Testis (tissue), 3 donors: ENCODE results near the gene MGAT4C. TPM values are rescaled to one million over a fixed set of nuclear protein-coding genes. Genes with fewer than 3 reads are reported as not detected.

Experiments used
- DNase-seq: peaks from one replicate; pipeline ENCODE4 v3.0.0-alpha.2; 2019
- H3K27ac ChIP-seq, 2 donors: fragments of 200-600 bp; sonication (generic); one replicate each; pipeline ENCODE4 v1.5.1; 2019
- H3K27me3 ChIP-seq: fragments of 200-600 bp; sonication (generic); one replicate; pipeline ENCODE4 v1.5.1; 2019
- H3K36me3 ChIP-seq: fragments of 200-600 bp; sonication (generic); one replicate; pipeline ENCODE4 v1.5.1; 2017; ENCODE audit warnings: low read depth; ENCODE audit errors: missing control alignments
- H3K4me1 ChIP-seq: fragments of 200-600 bp; sonication (generic); one replicate; pipeline ENCODE4 v1.5.1; 2019
- H3K4me3 ChIP-seq, 2 donors: fragments of 200-600 bp; sonication (generic); one replicate each; pipeline ENCODE4 v1.5.1; 2017 to 2019
- H3K9me3 ChIP-seq: fragments of 200-600 bp; sonication (generic); one replicate; pipeline ENCODE4 v1.5.1; 2017
- CTCF ChIP-seq, 3 experiments: fragments of 450-650 bp in 2 of 3; fragments of 200-600 bp in 1 of 3; sonication (generic) in 1 of 3; IDR thresholded peaks; one replicate each; pipeline ENCODE4 v1.5.1; 2016 to 2019; ENCODE audit warnings: antibody characterized with exemption in 3 of 3, mild to moderate bottlenecking in 2 of 3, moderate library complexity in 1 of 3
- POLR2A ChIP-seq: fragments of 450-650 bp; IDR thresholded peaks from one replicate; pipeline ENCODE4 v1.6.1; 2017; ENCODE audit warnings: antibody characterized with exemption, mild to moderate bottlenecking, moderate library complexity
- WGBS, 2 donors: methylation state at CpG; one replicate each; pipeline ENCODE4 v1.1.5; 2018; 5-methylcytosine and 5-hydroxymethylcytosine counted together
- intact Hi-C: fragments of 100-400 bp; cut with DNase I; formaldehyde crosslinking; loops from one replicate; pipeline ENCODE4 v1.15.1; 2023; ENCODE audit warnings: low total_unique reads
- polyA plus RNA-seq: library from polyadenylated mRNA; stranded (reverse); fragments of 350-450 nt; fragmentation: Illumina TruSeq; extraction: RNeasy Lipid Tissue Mini Kit (QIAGEN cat#74804); gene quantifications from one replicate; pipeline ENCODE4 v1.2.3, GENCODE V29; 2014; ENCODE audit warnings: low read depth, low replicate concordance; ENCODE audit not compliant: insufficient read depth
- total RNA-seq, 2 donors: library from RNA; depleted of rRNA; stranded (reverse); fragments of >200 nt; gene quantifications; one replicate each; pipeline ENCODE4 v1.2.3, GENCODE V29; 2016

The MGAT4C gene
- total and polyA plus RNA-seq, 3 donors from 2014 or later = 5.5 to 11.3 (median 7.4) TPM

GRCh38 chr12:86174188-86174587 lies 82.0 kb downstream of the MGAT4C start:
- 93 to 95% methylated on average over 2 of the region's 2 CpGs for WGBS, 2 donors
- no peak overlapping the region for H3K4me3 ChIP-seq

GRCh38 chr12:86172913-86173443 lies 83.2 kb downstream of the MGAT4C start:
- Histone ChIP-seq H3K27me3 (no peaks in the 10 kb centered on the region), H3K27ac (no peak overlapping the region), H3K4me3 (no peak overlapping the region), H3K9me3 (no peaks in the 10 kb centered on the region), H3K36me3 (no peaks in the 10 kb centered on the region), H3K4me1 (no peaks in the 10 kb centered on the region)
- 62 to 68% methylated on average over 2 of the region's 2 CpGs for WGBS, 2 donors
- no peak for DNase-seq
- TF ChIP-seq CTCF (IDR thresholded peaks at IDR 0.05) (no peak), POLR2A (no peak)
- intact Hi-C loops = no loop called here

More at GRCh38 chr12:86174188-86174587, 82.0 kb downstream of the MGAT4C start:
- no peak for DNase-seq
- no peaks in the 10 kb centered on the region for H3K27me3 ChIP-seq
- H3K4me1 ChIP-seq = no peaks in the 10 kb centered on the region
- H3K9me3 ChIP-seq = no peaks in the 10 kb centered on the region
- TF ChIP-seq CTCF (IDR thresholded peaks at IDR 0.05) (no peak), POLR2A (no peak)
- H3K27ac ChIP-seq = no peak overlapping the region
- intact Hi-C loops = no loop called here
- no peaks in the 10 kb centered on the region for H3K36me3 ChIP-seq

DNA sequence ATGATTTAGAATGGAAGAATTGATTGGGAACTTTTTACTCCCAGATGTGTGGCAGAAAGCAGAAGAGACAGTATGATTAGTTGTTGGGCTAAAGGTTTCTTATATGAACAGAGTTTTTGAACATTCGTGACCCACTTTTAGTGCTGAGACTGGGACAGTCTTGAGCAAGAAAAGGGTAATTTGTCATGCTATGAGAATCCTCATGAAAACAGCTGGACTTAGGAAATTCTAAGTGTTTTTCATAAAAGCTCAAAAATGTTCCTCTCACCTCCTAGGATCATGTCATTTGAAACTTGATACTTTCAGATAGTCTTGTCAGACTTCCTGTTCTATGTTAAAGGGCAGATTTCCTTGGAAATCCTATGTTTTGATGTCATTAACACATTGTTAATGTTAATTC lies 86.1 kb downstream of the MGAT4C start:
- 85 to 90% methylated on average over 1 of the region's 1 CpG for WGBS, 2 donors

DNA sequence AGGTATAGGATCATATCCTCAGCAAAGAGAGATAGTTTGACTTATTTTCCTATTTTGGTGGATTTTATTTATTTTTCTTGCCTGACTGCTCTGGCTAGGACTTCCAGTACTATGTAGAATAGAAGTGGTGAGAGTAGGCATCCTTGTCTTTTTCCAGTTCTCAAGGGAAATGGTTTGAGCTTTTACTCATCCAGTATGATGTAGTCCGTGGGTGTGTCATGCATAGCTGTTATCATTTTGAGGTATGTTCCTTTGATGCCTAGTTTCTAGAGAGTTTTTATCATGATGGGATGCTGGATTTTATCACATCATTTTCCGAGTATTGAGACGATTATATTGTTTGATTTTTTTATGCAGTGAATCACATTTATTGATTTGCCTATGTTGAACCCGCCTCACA lies 97.2 kb downstream of the MGAT4C start:
- no peak for DNase-seq
- Histone ChIP-seq H3K27me3 (no peaks in the 10 kb centered on the region), H3K4me1 (no peaks in the 10 kb centered on the region), H3K36me3 (no peaks in the 10 kb centered on the region), H3K27ac (no peak overlapping the region), H3K9me3 (no peaks in the 10 kb centered on the region), H3K4me3 (no peak overlapping the region)
- 94 to 95% methylated on average over 4 of the region's 4 CpGs for WGBS, 2 donors
- intact Hi-C loops = no loop called here
- no peak for TF ChIP-seq POLR2A
- TF ChIP-seq CTCF (IDR thresholded peaks at IDR 0.05) = no peak

More for the DNA sequence above, 86.1 kb downstream of the MGAT4C start:
- H3K36me3 ChIP-seq = no peaks in the 10 kb centered on the region
- H3K4me1 ChIP-seq = no peaks in the 10 kb centered on the region
- intact Hi-C loops = no loop called here
- no peak for DNase-seq
- TF ChIP-seq POLR2A = no peak
- no peak for TF ChIP-seq CTCF (IDR thresholded peaks at IDR 0.05)
- H3K9me3 ChIP-seq = no peaks in the 10 kb centered on the region
- H3K27ac ChIP-seq = no peak overlapping the region
- H3K27me3 ChIP-seq = no peaks in the 10 kb centered on the region
- no peak overlapping the region for H3K4me3 ChIP-seq

GRCh38 chr12:86154620-86155019 lies 101.6 kb downstream of the MGAT4C start:
- 71 to 77% methylated on average over 6 of the region's 6 CpGs for WGBS, 2 donors

More at GRCh38 chr12:86154620-86155019, 101.6 kb downstream of the MGAT4C start:
- Histone ChIP-seq H3K9me3 (no peaks in the 10 kb centered on the region), H3K4me1 (no peaks in the 10 kb centered on the region), H3K27me3 (no peaks in the 10 kb centered on the region), H3K4me3 (no peak overlapping the region), H3K36me3 (no peaks in the 10 kb centered on the region), H3K27ac (no peak overlapping the region)
- intact Hi-C loops = no loop called here
- TF ChIP-seq CTCF (IDR thresholded peaks at IDR 0.05) (no peak), POLR2A (no peak)
- no peak for DNase-seq
